ENCODE measurements around the gene HILPDA. TPM values are rescaled to one million over a fixed set of nuclear protein-coding genes. Genes with fewer than 3 reads are reported as not detected.

Gene HILPDA, protein sequence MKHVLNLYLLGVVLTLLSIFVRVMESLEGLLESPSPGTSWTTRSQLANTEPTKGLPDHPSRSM
- 11.1 and 17.1 TPM in 2 replicates for total RNA-seq

DNA sequence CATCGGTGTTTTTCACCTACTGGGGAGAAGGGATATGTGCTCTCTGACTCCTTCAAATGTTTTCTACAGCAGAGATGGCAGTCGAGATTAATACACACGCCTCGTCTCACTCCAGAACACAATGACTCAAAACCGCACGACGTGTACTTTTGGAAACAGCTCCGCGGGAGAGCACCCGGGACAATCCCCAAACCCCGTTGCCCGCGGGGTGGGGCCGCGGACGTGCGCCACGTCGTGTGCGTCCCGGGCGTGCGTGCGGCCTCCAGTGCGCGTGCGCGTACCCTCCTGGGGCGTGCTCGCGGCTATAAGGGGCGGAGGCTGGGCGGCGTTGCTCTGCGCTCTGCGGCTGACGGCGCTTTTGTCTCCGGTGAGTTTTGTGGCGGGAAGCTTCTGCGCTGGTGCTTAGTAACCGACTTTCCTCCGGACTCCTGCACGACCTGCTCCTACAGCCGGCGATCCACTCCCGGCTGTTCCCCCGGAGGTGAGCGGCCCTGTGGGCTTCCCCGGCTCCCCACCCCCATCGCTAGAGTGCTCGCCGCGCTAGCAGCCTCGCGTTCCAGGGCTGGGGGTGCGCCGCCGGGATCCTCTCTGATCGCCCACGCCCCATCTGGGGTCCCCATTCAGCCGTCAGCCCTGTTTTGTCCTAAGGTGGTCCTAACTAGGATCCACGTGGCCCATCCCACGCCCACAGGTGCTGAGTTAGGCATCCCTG, at the start of gene HILPDA:
Gene HILPDA (plus strand): TSS at position 336 of the 712 bp plus-strand sequence. CDS start 1,391 bp downstream, outside the sequence.

DNA sequence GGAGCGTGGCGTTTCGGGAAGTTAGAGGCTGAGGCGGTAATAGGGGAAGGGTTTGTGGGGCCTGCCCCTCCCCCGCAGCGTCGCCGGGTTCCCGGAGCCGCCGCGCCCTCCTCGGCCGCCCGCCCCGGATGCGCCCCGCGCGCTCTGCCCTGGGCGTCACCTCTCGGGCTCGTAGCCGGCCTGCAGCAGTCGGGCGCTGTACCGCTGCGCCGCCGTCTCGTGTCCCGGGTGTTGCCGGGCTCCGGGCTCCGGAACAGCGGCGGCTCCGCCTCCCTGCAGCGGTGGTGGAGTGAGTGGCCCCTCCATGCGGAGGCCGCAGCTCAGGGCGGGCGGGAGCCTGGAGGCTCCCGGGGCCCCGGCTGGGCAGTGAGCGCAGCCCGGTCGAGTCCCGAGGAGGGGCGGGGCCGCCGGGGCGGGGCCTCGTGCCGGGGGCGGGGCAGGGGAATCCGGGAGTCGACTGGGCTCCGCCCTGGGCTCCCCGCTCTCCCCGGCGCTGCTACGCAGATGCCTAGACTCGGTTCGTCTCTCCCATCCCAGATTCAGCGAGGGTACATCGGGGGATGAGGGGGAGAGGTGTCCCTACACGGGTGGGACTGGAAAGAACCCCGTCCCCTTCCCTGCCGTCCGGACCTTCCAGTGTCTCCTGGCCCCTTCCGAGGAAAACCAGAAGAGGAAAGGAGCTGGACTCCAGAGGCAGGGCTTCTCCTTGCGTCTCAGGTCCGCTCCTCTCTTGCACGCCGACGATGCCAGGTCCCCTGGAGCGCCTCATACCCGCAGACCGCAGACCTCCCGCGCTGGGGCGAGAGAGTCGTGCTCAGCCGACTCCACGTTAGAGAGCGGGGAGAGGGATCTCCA, 45.9 kb upstream of the HILPDA start, which contains the start of gene IMPDH1:
Gene IMPDH1 (minus strand): TSS at position 387 of the 855 bp plus-strand sequence. CDS start 81 bp downstream, at position 306.

DNA sequence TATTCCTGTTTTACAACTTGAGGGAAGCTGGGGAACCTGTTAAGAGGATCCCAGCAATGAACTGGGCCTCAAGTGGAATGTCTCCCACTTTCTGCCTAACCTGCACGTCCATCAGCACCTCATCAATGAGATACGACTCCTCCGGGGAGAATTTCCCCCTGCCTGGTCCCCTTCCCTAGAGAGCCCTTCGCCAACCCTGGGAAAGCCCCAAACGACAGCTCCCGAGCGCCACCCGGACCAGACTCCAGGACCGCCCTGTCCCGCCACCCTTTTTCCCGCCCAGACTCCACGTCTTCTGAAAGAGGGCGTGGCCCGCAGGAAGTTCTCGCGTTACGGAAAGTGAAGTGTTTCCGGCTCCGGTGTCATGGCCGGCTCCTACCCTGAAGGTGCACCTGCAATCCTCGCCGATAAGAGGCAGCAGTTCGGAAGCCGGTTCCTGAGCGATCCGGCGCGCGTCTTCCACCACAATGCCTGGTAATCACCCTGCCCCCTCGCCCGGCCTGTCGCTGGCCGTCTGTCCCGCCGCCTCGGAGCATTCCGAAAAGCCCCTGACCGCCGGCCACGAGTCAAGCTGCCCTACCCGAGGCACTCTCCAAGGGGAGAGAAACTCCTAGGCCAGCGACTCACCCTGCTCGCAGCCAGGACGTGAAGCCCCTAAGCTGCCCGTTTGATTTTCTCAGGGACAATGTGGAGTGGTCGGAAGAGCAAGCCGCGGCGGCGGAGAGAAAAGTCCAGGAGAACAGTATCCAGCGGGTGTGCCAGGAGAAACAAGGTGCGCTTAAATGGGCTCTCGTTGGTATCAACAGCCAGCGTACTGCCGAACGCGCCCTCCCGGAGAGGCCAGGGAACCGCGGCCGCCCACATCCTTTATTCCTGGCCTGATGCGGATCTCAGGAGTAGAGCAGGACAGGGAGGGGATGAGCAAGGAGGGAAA, 21.0 kb downstream of the HILPDA start, which contains the start of gene METTL2B:
Gene METTL2B (plus strand): TSS at position 347 of the 934 bp plus-strand sequence. CDS start 18 bp downstream, at position 365.

Other genes starting within 250 kb of the HILPDA start
- gene LEP, start 214.6 kb upstream of the HILPDA start, total RNA-seq, result under 0.01 TPM in 1 of 2 replicates, not detected in the other
- gene RBM28, start 112.0 kb upstream of the HILPDA start, total RNA-seq, result 22.9 and 23.5 TPM in 2 replicates
- gene PRRT4, start 94.2 kb upstream of the HILPDA start, total RNA-seq, result not detected in 2 replicates
- 70.5 and 74.5 TPM in 2 replicates for gene IMPDH1, start 45.9 kb upstream of the HILPDA start, total RNA-seq
- gene METTL2B, start 20.9 kb downstream of the HILPDA start, total RNA-seq, result 29.5 and 34.4 TPM in 2 replicates
- gene GARIN1A, start 216.4 kb downstream of the HILPDA start, total RNA-seq, result 0.18 and 0.28 TPM in 2 replicates